NCI-H1930 (cell line): ENCODE data around the gene SOX5.

Source experiments
- DNase-seq, 2 experiments: peaks; one replicate each; lab custom pipeline; 2025; lab: John Stamatoyannopoulos, UW

SOX5 gene

GRCh38 chr12:23596568-23596967 is 352.9 kb downstream of the SOX5 start:
- DNase-seq, result no peak

- no peak for DNase-seq
These were observed 361.5 kb downstream of the SOX5 start for GRCh38 chr12:23587833-23588559.

- DNase-seq, result no peak
These were observed 363.7 kb downstream of the SOX5 start for GRCh38 chr12:23585782-23586163.

GRCh38 chr12:23585156-23585781 is 364.2 kb downstream of the SOX5 start:
- DNase-seq, result no peak

- no peak for DNase-seq
These were observed 367.6 kb downstream of the SOX5 start for GRCh38 chr12:23581913-23582312.

GRCh38 chr12:23579257-23579656 is 370.2 kb downstream of the SOX5 start:
- DNase-seq, result no peak

- no peak for DNase-seq
These were observed 373.1 kb downstream of the SOX5 start for GRCh38 chr12:23576372-23576771.

- no peak for DNase-seq
These were observed 380.1 kb downstream of the SOX5 start for GRCh38 chr12:23569356-23569755.

- no peak for DNase-seq
These were observed 383.3 kb downstream of the SOX5 start for GRCh38 chr12:23566133-23566532.

- DNase-seq, result no peak
These were observed 384.9 kb downstream of the SOX5 start for GRCh38 chr12:23564451-23565152.

- DNase-seq, result no peak
These were observed 387.8 kb downstream of the SOX5 start for GRCh38 chr12:23561364-23562345.

GRCh38 chr12:23560611-23561010 is 388.9 kb downstream of the SOX5 start:
- DNase-seq, result no peak

GRCh38 chr12:23559268-23559753 is 390.2 kb downstream of the SOX5 start:
- DNase-seq, result no peak

GRCh38 chr12:23556661-23557060 is 392.8 kb downstream of the SOX5 start:
- no peak for DNase-seq

GRCh38 chr12:23555825-23556207 is 393.7 kb downstream of the SOX5 start:
- peak; percentile 36 to 44 for DNase-seq

- DNase-seq, result no peak
These were observed 394.2 kb downstream of the SOX5 start for GRCh38 chr12:23555180-23555824.

GRCh38 chr12:23552417-23552816 is 397.1 kb downstream of the SOX5 start:
- no peak for DNase-seq

- DNase-seq, result no peak
These were observed 398.7 kb downstream of the SOX5 start for GRCh38 chr12:23550753-23551152.

GRCh38 chr12:23548742-23549141 is 400.7 kb downstream of the SOX5 start:
- no peak for DNase-seq

- no peak for DNase-seq
These were observed 402.7 kb downstream of the SOX5 start for GRCh38 chr12:23546756-23547155.

GRCh38 chr12:23543767-23544166 is 405.7 kb downstream of the SOX5 start:
- no peak for DNase-seq
